HK-2 (cell line): Measurements from ENCODE around the gene NYAP2.

ENCODE experiments used
- DNase-seq: peaks from one replicate; pipeline ENCODE4 v3.0.0-alpha.2; 2018; ENCODE audit not compliant: unreplicated experiment

Gene NYAP2

GRCh38 chr2:225484751-225485150, 85.2 kb downstream of the NYAP2 start:
- DNase-seq, result no peak

- DNase-seq, result no peak
Measured at GRCh38 chr2:225486236-225486635, 86.7 kb downstream of the NYAP2 start.

- no peak for DNase-seq
Measured at GRCh38 chr2:225487878-225488416, 88.4 kb downstream of the NYAP2 start.

- no peak for DNase-seq
Measured at GRCh38 chr2:225488743-225489142, 89.2 kb downstream of the NYAP2 start.

- no peak for DNase-seq
Measured at GRCh38 chr2:225493420-225494099, 94.0 kb downstream of the NYAP2 start.

GRCh38 chr2:225494100-225494459, 94.6 kb downstream of the NYAP2 start:
- no peak for DNase-seq

GRCh38 chr2:225495706-225496105, 96.2 kb downstream of the NYAP2 start:
- no peak for DNase-seq

GRCh38 chr2:225496568-225496967, 97.1 kb downstream of the NYAP2 start:
- no peak for DNase-seq

- no peak for DNase-seq
Measured at GRCh38 chr2:225497166-225497565, 97.7 kb downstream of the NYAP2 start.

GRCh38 chr2:225501022-225501421, 101.5 kb downstream of the NYAP2 start:
- DNase-seq, result no peak

- DNase-seq, result no peak
Measured at GRCh38 chr2:225502971-225503370, 103.5 kb downstream of the NYAP2 start.

GRCh38 chr2:225510796-225511195, 111.3 kb downstream of the NYAP2 start:
- DNase-seq, result no peak

- DNase-seq, result no peak
Measured at GRCh38 chr2:225512469-225512868, 113.0 kb downstream of the NYAP2 start.

GRCh38 chr2:225512876-225513540, 113.5 kb downstream of the NYAP2 start:
- no peak for DNase-seq

- DNase-seq, result no peak
Measured at GRCh38 chr2:225515033-225515432, 115.5 kb downstream of the NYAP2 start.

GRCh38 chr2:225526760-225527390, 127.4 kb downstream of the NYAP2 start:
- no peak for DNase-seq

GRCh38 chr2:225531559-225531958, 132.0 kb downstream of the NYAP2 start:
- DNase-seq, result no peak

GRCh38 chr2:225532096-225532495, 132.6 kb downstream of the NYAP2 start:
- no peak for DNase-seq

- DNase-seq, result no peak
Measured at GRCh38 chr2:225534037-225534436, 134.5 kb downstream of the NYAP2 start.

- DNase-seq, result no peak
Measured at GRCh38 chr2:225534697-225535096, 135.2 kb downstream of the NYAP2 start.

GRCh38 chr2:225536036-225536435, 136.5 kb downstream of the NYAP2 start:
- DNase-seq, result no peak

GRCh38 chr2:225543626-225544025, 144.1 kb downstream of the NYAP2 start:
- no peak for DNase-seq

GRCh38 chr2:225556461-225556860, 157.0 kb downstream of the NYAP2 start:
- no peak for DNase-seq
